OCI-LY7 (cell line): ENCODE results near the gene FAM171A1.

Experiments
- EZH2phosphoT487 ChIP-seq: fragments of 200-600 bp; sonication (generic); IDR thresholded peaks from 2 replicates; pipeline ENCODE4 v1.6.1; 2018; ENCODE audit warnings: low read depth, borderline replicate concordance, mild to moderate bottlenecking, mixed run types, antibody characterized with exemption, low read length, moderate library complexity, mixed read lengths
- TF ChIP-seq, protein P1 (sequence below): fragments of 200-600 bp; sonication (generic); conservative IDR thresholded peaks from 2 replicates; pipeline ENCODE4 v1.5.1; 2014; ENCODE audit warnings: mild to moderate bottlenecking, antibody characterized with exemption, low read length, moderate library complexity, mixed read lengths

DNA sequence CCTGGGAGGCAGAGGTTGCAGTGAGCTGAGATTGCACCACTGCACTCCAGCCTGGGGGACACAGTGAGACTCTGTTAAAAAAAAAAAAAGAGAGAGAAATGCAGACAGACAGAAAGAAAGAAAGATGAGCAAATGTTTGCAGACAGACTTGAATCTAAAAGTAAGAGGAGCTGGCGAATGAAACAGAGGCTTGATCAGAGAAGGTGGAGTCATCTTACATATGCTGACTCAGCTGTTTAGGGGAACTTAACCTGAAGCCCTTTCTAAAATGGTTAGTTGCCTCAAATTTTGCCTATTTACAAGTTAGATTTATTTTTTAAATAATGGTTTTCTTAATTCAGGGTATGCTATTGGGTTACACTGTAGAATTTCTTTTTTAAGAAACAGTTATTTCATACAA, 5.4 kb downstream of the FAM171A1 start:
- TF ChIP-seq, protein P1, sequence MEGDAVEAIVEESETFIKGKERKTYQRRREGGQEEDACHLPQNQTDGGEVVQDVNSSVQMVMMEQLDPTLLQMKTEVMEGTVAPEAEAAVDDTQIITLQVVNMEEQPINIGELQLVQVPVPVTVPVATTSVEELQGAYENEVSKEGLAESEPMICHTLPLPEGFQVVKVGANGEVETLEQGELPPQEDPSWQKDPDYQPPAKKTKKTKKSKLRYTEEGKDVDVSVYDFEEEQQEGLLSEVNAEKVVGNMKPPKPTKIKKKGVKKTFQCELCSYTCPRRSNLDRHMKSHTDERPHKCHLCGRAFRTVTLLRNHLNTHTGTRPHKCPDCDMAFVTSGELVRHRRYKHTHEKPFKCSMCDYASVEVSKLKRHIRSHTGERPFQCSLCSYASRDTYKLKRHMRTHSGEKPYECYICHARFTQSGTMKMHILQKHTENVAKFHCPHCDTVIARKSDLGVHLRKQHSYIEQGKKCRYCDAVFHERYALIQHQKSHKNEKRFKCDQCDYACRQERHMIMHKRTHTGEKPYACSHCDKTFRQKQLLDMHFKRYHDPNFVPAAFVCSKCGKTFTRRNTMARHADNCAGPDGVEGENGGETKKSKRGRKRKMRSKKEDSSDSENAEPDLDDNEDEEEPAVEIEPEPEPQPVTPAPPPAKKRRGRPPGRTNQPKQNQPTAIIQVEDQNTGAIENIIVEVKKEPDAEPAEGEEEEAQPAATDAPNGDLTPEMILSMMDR: no peak
- no peak for TF ChIP-seq EZH2phosphoT487
